ENCODE data around the gene CCDC73.
"Not testable (repeated sequence)": the region's sequence is repeated elsewhere in the genome, so short reads cannot be mapped to it uniquely, and the experiment has no call there.

The CCDC73 gene

DNA sequence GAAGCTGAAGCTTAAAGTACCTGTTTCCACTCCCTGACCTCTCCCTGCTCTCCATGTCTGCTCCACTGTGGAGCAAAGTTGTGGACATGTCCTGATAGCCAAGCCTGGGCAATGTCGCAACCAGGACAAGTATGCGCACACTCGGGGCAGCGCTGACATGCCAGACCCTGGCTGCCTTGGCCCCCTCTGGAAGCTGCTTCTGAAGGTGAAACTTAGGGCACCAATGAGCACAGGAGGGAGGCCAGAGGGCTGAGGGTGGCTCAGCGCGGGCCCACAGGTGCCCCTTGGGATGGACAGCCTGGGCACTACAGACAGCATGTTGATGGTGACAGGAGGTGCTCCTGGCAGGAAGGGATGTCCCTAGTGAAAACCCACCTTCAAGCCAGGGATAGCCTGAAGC, 90.2 kb downstream of the CCDC73 start:
- no peak for DNase-seq

DNA sequence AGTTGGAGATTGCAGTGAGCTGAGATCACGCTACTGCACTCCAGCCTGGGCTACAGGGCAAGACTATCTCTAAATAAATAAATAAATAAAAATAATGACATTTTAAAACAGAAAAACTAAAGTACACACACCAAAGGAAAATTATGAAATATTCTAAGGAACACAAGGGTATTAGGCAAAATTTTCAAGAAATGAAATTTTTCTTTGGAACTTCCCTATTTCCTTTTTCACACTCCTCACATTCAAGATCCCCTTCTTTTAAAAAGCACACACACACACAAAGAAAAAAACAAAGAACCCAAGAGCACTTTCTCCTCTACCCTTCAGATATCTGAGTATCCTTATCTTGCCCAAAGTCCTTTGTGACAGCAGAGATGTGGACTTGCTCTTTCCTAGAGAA, 92.8 kb downstream of the CCDC73 start:
- DNase-seq = no peak

DNA sequence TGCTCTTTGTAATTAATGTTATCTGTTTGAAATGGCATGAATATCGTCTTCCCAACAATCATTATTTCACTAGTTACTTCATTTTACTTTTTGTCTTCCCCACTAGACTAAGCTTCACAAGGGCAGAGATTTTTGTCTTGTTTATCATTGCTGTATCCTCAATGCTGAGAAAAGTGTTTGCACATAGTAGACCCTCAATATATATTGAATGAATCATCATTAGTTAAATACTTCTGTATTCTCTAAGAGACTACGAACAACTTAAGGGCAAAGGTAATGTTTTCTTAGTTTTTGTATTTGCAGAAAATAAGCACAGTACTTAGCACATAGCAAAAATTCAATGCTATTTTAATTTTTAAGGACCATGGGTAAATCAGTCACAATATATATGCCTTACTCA, 95.9 kb downstream of the CCDC73 start:
- no peak for DNase-seq

DNA sequence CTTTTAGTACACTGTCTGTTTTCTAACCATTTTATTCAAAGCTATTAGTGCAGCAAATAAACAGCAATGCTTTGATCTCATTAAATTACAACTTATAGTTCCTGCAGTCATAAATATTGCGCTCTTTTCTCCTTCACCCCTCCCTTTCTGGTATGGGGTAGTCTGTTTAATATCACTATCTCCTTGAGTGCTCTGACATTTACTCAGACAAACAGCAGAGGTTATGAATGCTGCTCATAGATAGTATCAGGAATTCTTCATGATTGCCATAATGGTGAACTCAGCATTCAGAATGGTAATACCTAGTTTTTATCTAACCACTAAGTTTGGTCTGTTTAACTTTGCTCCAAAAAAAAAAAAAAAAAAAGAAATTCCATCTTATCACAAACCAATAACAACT, 123.4 kb downstream of the CCDC73 start:
- DNase-seq = no peak

DNA sequence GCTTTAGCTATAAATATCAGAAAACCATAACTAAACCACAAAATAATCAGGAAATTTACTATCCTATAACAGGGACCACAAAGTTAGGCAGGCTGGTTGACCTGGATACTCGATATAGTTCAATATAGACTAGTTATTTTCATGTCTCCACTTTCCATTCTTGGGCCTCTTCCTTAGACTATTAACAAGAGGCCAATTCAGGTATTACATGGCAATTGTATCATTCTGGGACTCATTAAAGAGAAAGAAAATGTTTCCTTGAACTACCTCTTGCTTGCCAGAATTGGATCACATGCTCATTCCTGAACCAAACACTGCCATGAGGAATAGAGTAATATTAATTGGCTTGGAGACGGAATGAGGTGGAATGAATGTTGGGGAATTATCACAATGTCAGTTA, 134.8 kb downstream of the CCDC73 start:
- DNase-seq = no peak

DNA sequence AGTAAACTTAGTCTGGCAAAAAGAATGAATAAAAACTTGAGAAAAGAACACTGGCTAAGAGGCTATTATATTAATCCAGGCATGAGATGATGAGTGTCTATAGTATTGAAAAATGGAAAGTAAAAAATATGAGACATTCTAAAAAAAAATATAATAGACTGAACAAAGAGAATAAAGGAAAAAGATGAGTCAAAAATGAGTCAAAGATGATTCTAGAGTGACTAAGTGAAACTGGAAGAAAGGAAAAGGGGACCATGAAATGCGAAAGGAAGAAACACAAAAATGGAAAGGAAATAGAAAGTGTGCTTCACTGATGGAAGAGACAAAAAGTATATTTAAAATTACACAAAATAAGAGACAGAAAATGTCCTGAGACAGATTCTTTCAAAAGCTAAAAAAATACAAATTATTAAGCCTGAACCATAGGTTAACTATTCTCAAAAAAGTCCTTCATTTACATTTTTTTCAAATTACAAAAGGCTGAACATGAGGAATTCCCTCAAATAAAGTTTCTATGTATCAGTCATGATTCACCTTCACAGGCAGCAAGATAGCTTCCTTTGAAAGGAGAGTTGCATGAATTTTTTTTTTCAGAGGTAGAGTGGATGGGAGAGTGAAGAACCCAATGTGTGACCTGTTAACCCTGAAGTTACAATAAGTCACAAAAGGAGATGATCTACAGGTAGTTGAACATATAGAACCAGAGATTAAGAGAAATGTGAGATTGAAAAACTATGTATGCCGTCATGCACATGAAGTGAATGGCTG, 135.6 kb downstream of the CCDC73 start:
- DNase-seq = no peak

DNA sequence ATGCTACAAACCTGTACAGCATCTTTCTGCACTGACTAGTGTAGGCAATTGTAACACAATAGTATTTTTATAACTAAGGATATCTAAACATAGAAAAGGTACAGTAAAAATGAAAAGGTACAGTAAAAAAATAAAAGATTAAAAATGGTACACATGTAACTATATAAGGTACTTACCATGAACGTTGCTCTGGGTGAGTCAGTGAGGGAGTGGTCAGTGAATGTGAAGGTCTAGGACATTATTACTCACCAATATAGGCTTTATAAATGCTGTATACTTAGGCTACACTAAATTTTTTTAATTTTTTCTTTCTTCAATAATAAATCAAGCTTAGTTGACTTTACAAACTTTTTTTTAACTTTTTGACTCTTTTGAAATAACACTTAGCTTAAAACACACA, 150.9 kb downstream of the CCDC73 start:
- no peak for DNase-seq

DNA sequence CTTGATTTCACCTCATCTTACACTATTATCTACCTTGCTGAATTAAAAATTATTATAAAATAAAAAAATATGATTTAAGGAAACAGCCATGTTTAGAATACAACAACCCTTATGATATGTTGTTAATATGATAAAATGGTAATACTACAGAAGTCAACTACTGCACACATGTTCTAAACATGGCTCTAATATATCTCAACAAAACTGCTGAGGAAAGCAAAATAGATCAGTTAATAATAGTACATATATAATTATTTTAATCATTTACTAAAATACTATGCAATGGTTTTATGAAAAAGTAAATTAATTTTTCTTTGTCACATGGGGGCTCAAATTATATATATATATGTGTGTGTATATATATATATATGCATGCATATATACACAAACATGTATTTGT, 153.1 kb downstream of the CCDC73 start:
- no peak for DNase-seq

DNA sequence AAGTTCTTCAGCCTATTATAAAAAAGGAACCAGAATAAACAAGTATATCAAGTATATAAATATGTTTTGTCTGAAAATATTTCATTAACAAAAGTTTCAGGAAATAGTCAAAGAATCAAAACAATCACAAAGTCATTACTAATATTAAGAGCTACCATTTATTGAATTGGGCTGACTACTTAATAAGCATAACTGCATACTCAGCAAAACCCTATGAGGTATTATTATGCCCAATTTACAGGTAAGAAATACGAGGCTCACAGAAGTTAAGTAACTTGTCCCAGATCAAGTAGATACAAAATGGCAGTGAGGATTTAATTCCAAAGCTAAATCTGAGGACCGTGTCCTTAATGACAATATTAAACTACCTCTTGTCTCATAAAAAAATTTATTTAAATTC, 158.6 kb downstream of the CCDC73 start:
- no peak for DNase-seq

DNA sequence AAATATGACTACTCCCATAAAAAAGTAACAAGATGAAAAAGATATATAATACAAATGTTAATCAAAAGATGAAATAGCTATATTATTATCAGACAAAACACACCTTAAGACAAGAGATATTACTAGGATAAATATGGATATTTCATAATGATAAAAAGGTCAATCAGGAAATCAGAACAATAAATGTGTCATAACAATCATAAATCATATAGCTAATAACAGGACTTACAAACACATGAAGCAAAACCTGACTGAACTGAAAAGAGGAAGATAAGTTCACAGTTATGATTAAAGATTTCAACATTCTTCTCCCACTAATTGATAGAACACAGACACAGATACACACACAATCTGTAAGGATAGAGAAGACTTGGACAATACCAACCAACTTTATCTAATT, 163.6 kb downstream of the CCDC73 start:
- no peak for DNase-seq

DNA sequence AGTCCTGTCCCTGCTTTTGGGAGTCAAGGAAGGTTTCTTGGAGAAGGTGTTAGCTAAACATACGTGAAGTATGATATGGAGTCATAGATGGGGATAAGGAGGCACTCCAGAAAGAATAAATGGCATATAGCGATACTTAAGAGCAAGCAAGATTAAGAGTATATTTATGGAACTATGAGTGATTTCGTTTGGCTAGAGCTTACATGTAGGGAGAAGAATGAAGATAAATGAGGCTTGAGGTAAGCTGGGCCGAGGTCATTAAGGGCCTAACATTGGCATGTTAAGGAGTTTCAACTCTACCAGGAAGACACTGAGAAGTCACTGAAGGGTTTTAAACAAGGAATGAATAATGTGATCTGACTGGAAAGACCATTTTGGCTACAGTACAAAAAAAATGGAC, 177.6 kb downstream of the CCDC73 start:
- DNase-seq = no peak

DNA sequence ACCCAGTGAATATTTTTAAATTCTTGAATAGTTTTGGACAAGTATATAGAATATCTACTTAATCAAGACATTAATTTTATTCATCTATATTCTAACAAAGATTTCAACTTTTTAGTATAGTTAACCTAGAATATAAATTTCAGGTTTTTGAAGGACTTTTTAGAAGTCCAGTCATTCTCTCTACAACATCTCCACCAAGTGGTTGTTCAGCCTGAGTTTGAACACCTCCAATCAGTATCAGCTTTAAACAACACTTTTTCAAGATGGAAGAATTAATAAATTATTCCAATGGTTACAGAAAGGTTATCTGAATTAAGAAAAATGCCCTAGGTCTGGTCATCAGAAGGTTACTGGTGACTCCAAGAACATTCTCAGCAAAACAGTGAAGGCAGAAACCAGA, 179.0 kb downstream of the CCDC73 start:
- no peak for DNase-seq

DNA sequence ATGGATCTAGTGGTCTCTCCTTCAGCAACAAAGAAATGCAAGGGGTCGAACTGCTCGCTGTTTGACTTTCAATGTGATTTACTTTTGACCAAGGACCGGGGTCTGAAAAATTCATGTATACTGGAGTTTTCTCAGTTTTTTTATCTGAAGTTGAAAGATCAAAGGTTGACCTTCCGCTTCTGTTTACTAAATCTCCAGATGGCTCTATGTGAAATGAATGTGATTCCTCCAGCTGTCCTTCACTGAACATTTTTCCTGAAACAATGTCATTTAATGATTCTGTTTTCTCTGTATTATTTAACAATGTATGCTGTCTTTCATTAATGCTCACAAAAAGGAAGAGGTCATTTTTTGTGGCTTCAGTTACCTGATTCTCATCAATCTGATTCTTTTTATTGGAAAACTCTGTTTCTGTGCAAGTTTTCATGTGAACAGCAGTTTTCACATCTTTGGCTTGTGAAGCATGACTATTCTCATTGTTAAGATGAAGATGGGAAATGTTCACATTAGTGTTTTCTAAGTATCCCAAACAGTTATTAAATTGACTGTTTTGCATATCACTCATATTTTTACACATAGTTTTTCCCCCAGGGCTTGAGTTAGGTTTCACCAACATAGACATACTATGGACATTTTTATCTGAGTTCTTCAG, 180.8 kb downstream of the CCDC73 start:
- no peak for DNase-seq

DNA sequence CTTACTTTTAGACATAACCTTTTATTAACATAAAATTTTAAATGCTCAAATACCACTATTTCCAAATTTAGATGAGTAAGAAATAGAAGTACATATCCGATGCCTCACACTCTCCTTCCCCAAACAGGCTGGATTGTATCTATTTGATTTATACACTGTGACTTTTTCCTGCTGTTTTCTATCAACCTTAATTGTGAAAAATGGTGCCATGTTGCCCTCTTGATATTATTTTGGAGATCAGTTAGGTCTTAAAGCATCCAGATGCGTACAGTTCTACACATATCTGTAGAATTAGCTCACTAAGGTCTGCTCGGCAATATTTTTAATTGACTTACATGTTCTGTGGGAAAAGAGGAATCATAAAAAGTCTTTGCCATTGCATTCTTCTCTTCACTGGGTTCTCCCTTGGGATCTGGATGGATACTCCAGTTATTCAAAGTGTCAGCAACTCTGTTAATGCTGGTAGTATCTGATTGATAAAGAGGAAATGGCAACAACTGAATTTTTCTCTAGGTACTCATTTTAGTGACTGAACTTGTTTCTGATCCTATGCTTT, 183.6 kb downstream of the CCDC73 start:
- DNase-seq = no peak

DNA sequence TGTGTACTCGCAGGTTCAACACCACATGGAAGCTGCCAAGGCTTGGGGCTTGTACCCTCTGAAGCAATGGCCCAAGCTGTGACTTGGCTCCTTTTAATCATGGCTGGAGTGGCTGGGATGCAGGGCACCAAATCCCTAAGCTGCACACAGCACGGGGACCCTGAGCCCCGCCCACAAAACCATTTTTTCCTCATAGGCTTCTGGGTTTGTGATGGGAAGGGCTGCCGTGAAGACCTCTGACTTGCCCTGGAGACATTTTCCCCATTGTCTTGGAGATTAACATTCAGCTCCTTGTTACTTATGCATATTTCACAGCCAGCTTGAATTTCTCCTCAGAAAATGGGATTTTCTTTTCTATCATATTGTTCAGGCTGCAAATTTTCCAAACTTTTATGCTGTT, 185.6 kb downstream of the CCDC73 start:
- DNase-seq = not testable (repeated sequence)

DNA sequence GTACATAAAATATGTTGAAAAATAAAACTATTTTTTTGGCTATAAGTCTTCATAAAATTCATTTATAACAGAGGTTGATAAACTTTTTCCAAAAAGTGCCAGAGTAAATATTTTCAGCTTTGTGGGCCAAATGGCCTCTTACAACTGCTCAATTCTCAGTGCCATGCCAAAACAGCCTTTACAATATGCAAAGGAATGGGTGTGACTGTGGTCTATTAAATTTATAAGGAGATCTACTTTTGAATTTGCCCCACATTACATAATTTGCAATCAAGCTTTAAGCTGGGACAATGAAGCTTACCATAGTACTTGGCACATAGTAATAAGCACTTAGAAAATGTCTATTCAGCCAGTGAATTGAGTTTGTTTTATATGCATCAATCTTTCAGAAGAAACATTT, 188.2 kb downstream of the CCDC73 start:
- DNase-seq = no peak

DNA sequence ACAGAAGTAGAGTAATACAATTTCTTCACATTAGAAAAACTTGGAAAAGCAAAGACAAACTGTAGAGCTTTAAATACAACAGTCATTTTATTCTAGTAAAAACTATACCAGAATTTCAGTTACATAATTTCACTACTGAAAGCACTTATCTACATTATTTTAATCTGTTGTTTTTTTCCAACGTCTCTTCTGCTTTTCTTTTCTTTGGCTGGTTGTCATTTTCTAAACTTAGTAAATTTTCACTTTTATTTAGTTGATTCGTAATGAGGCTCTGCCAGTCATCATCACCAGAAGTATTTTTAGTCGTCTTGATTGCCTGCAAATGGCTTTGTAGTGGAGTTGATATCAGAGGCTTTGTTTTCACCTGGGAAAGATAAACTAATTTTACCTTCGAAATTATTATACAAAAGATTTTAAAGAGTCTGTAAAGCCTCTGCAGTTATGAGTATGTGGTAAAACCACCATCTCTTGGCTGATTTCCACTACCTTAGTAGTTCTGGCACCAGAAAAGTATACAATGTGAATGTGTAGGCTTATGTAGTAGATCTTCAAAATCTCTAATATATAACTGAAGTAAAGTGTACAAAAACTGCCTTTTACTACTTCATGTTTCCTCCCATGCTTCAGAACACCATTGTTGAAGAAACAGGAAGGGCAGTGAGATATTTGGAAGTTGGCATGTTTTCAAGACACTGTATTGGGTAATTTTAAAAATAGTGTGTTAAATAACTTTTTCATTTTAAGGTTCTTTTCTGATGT, 191.6 kb downstream of the CCDC73 start:
- DNase-seq = no peak

DNA sequence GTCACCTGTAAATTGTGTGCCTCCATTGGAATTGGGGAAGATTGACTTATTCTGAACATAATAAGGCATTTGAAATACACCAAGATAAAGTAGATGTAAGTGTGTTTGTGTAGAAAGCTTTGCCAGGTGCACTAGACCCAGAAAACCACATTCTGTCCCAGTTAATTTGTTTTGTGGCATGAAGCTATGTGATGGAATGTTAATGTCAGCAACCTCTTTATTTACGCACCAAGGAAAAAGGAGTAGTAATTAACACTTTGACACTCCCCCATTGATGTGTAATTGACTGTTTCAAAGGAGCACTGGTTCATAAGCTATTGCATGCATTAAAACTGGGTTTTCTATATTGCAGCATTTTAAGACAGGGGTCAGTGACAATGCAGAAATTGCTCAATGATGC, 196.5 kb downstream of the CCDC73 start:
- DNase-seq = no peak

DNA sequence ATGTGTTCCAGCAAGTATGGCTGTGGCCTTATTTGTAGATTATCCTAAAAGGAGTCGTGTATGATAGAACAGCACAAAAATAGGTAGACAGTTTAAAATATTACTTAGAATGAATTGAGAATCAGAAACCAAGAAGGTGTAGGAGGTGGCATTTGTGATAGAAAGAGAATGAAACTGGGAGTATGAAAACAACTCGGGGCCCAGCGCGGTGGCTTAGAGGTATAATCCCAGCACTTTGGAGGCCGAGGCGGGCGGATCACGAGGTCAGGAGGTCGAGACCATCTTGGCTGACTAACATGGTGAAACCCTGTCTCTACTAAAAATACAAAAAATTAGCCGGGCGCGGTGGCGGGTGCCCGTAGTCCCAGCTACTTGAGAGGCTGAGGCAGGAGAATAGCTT, 198.3 kb downstream of the CCDC73 start:
- peak; percentile 69 for DNase-seq

DNA sequence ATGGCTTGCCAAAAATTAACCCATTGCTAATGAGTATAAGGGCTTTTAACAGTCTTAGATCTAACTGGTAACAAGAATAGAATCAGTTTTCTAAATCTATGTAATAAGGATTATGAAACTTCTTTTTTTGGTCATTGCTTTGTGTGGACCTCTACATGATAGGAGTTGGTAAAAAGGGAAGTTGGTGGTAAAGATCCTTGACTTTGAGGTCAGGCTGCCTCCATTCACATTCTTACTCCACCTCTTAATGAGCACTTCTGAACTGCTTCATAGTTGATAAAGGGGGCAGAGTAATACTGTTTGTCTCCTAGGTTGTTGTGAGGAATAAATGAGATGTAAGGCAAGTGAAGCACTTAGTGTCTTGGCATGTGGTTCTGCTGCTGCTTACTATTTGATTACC, 200.2 kb downstream of the CCDC73 start:
- no peak for DNase-seq

DNA sequence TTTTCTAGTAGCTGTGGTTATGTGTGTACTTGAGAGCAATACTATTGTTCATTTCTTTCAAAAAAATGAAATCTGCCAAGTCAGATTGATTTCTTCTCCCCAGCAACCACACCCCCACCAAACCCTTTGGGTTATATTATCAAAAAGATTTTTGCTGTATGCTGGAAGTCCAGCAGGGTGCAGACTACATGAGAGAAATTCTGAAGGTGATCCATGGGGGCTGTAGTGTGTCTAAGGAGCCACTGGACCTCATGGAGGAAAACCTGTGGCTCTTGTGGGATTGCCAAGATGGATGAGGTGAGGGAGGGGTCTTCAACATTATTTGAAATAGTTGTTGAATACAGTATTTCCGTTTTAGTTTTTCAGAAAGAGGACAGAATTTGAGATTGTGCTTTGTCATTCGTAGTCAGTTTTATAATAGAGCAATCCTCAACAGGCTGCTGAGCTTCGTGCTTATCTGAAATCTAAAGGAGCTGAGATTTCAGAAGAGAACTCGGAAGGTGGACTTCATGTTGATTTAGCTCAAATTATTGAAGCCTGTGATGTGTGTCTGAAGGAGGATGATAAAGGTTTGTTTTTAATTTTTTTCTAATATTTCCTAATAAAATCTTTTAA, 207.8 kb downstream of the CCDC73 start:
- DNase-seq = no peak

DNA sequence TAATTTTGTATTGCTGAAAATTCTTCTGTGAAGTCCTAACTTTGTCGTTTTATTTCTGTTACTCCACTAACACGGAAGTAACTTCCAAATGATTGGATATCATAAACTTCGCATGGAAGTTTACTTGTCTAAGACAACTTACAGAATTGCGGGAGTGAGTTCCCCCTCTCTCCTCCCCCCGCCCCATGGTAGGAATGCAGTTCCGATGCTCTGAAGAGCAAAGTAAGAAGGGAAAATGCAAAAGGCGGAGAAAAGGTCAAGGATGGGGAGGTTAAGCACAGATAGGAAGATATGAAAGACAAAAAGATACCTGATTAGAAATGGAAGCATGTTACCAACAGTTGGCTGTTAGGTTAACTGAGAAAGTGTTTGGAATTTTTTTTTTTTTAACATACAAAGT, 209.5 kb downstream of the CCDC73 start:
- no peak for DNase-seq
